KBM-7 (cell line): ENCODE measurements around the gene SRPRA.
"Not testable (repeated sequence)": the region's sequence is repeated elsewhere in the genome, so short reads cannot be mapped to it uniquely, and the experiment has no call there.

Experiments used
- DNase-seq: peaks from one replicate; pipeline ENCODE4 v3.0.0-alpha.2; 2015
- in situ Hi-C: fragments of 300-500 bp; cut with MboI; formaldehyde crosslinking; loops from 2 replicates; pipeline ENCODE4 v1.14.3; 2020; ENCODE audit warnings: low sequenced_read_pairs, low pct_unique_long_range_greater_than_20kb, mixed read lengths

The SRPRA gene

GRCh38 chr11:126288237-126288636 lies 19.5 kb upstream of the SRPRA start:
- in situ Hi-C loops, result no loop called here
- DNase-seq, result no peak

GRCh38 chr11:126284829-126285228 lies 16.1 kb upstream of the SRPRA start:
- in situ Hi-C loops, result no loop called here
- DNase-seq, result peak; percentile 60

GRCh38 chr11:126282736-126283591 lies 14.3 kb upstream of the SRPRA start, which contains the start of gene TIRAP:
TSS of gene TIRAP (plus strand) at chr11:126283093. CDS start at chr11:126290895, 7,802 bp downstream.
- DNase-seq, result peak; percentile 71
- in situ Hi-C loops, result no loop called here

GRCh38 chr11:126282361-126282735 lies 13.7 kb upstream of the SRPRA start:
- in situ Hi-C loops, result no loop called here
- DNase-seq, result peak; percentile 64

- no peak for DNase-seq
- in situ Hi-C loops, result no loop called here
These were observed 13.0 kb upstream of the SRPRA start for GRCh38 chr11:126281666-126282175.

GRCh38 chr11:126281245-126281644 lies 12.6 kb upstream of the SRPRA start:
- in situ Hi-C loops, result no loop called here
- DNase-seq, result no peak

- peak; percentile 46 for DNase-seq
These were observed 11.9 kb upstream of the SRPRA start for GRCh38 chr11:126280595-126280994.

GRCh38 chr11:126279191-126279590 lies 10.5 kb upstream of the SRPRA start:
- DNase-seq, result no peak
- in situ Hi-C loops, result no loop called here

More at GRCh38 chr11:126280595-126280994, 11.9 kb upstream of the SRPRA start:
- in situ Hi-C loops, result no loop called here

GRCh38 chr11:126277780-126278179 lies 9.1 kb upstream of the SRPRA start:
- no peak for DNase-seq
- in situ Hi-C loops, result no loop called here

GRCh38 chr11:126277322-126277721 lies 8.6 kb upstream of the SRPRA start:
- no peak for DNase-seq
- in situ Hi-C loops, result no loop called here

GRCh38 chr11:126268361-126268707 lies 361 bp downstream of the SRPRA start:
- DNase-seq, result no peak
- in situ Hi-C loops, result no loop called here

GRCh38 chr11:126267650-126268049 lies 1.0 kb downstream of the SRPRA start:
- no peak for DNase-seq
- in situ Hi-C loops, result no loop called here

GRCh38 chr11:126265811-126266210 lies 2.9 kb downstream of the SRPRA start:
- DNase-seq, result peak; percentile 28

GRCh38 chr11:126263489-126263888 lies 5.2 kb downstream of the SRPRA start:
- in situ Hi-C loops, result no loop called here
- DNase-seq, result no peak

More at GRCh38 chr11:126265811-126266210, 2.9 kb downstream of the SRPRA start:
- in situ Hi-C loops, result no loop called here

GRCh38 chr11:126262216-126262615 lies 6.5 kb downstream of the SRPRA start:
- DNase-seq, result no peak

GRCh38 chr11:126257764-126258163 lies 10.9 kb downstream of the SRPRA start:
- no peak for DNase-seq
- in situ Hi-C loops, result no loop called here

More at GRCh38 chr11:126262216-126262615, 6.5 kb downstream of the SRPRA start:
- in situ Hi-C loops, result no loop called here

- no peak for DNase-seq
- in situ Hi-C loops, result no loop called here
These were observed 11.6 kb downstream of the SRPRA start for GRCh38 chr11:126257144-126257543.

- in situ Hi-C loops, result no loop called here
- no peak for DNase-seq
These were observed 12.5 kb downstream of the SRPRA start for GRCh38 chr11:126256216-126256615.

GRCh38 chr11:126255507-126255906 lies 13.2 kb downstream of the SRPRA start:
- in situ Hi-C loops, DNase-seq: not testable (repeated sequence)

GRCh38 chr11:126254819-126255218 lies 13.9 kb downstream of the SRPRA start:
- no peak for DNase-seq
- in situ Hi-C loops, result no loop called here

GRCh38 chr11:126253265-126253664 lies 15.4 kb downstream of the SRPRA start:
- no peak for DNase-seq
- in situ Hi-C loops, result no loop called here
